GM19468 (cell line): Measurements from ENCODE around the gene MRE11.

Experiments used
- ATAC-seq: cut with Tn5 transposase; IDR thresholded peaks from one replicate; pipeline ENCODE4 v1.9.1; 2021; ENCODE audit warnings: mild to moderate bottlenecking, moderate library complexity, moderate number of reproducible peaks; ENCODE audit not compliant: unreplicated experiment; ENCODE audit errors: extremely low read depth

Gene MRE11

GRCh38 chr11:94493281-94494125, at the start of gene MRE11, which contains the start of gene ANKRD49:
Gene MRE11 (minus strand): TSS chr11:94493844. CDS start chr11:94492801, 1,043 bp downstream.
Gene ANKRD49 (plus strand): TSS chr11:94493984. CDS start chr11:94496694, 2,710 bp downstream.
- ATAC-seq = peak; percentile 100

GRCh38 chr11:94539420-94539819, 45.8 kb upstream of the MRE11 start:
- no peak for ATAC-seq

- ATAC-seq = no peak
These were observed 43.5 kb upstream of the MRE11 start for GRCh38 chr11:94537031-94537600.

GRCh38 chr11:94536386-94536785, 42.7 kb upstream of the MRE11 start:
- ATAC-seq = no peak

- ATAC-seq = no peak
These were observed 40.3 kb upstream of the MRE11 start for GRCh38 chr11:94533696-94534630.

GRCh38 chr11:94533206-94533605, 39.6 kb upstream of the MRE11 start:
- ATAC-seq = no peak

- ATAC-seq = no peak
These were observed 38.6 kb upstream of the MRE11 start for GRCh38 chr11:94532211-94532610.

- ATAC-seq = no peak
These were observed 34.9 kb upstream of the MRE11 start for GRCh38 chr11:94528551-94528950.

GRCh38 chr11:94526645-94527438, 33.2 kb upstream of the MRE11 start:
- no peak for ATAC-seq

GRCh38 chr11:94525546-94526324, 32.1 kb upstream of the MRE11 start:
- no peak for ATAC-seq

GRCh38 chr11:94524341-94524740, 30.7 kb upstream of the MRE11 start:
- no peak for ATAC-seq

- peak; percentile 35 for ATAC-seq
These were observed 28.0 kb upstream of the MRE11 start for GRCh38 chr11:94521684-94522083.

- no peak for ATAC-seq
These were observed 25.9 kb upstream of the MRE11 start for GRCh38 chr11:94519478-94520084.

- ATAC-seq = no peak
These were observed 24.7 kb upstream of the MRE11 start for GRCh38 chr11:94518300-94518699.

- ATAC-seq = no peak
These were observed 23.1 kb upstream of the MRE11 start for GRCh38 chr11:94516725-94517124.

- no peak for ATAC-seq
These were observed 21.8 kb upstream of the MRE11 start for GRCh38 chr11:94515398-94515797.

GRCh38 chr11:94513091-94513490, 19.4 kb upstream of the MRE11 start:
- ATAC-seq = no peak

- peak; percentile 61 for ATAC-seq
These were observed 18.5 kb upstream of the MRE11 start, which contains the start of gene C11orf97 for GRCh38 chr11:94511932-94512781. Gene C11orf97 (plus strand): TSS chr11:94512461. CDS start chr11:94512529, 68 bp downstream.
